Measurements from ENCODE around the gene MYL2. TPM values are rescaled to one million over a fixed set of nuclear protein-coding genes. Genes with fewer than 3 reads are reported as not detected.

The MYL2 gene
- total and polyA plus RNA-seq, 4 donors, result 0.22 TPM; not detected in 3

- no peak for DNase-seq (ENCODE audit: low spot score)
- H3K9me3 ChIP-seq (ENCODE audit: control insufficient read depth in 4 of 4, low read length in 3 of 4), result no peaks in the 10 kb centered on the region
- H3K27me3 ChIP-seq (ENCODE audit: control insufficient read depth in 4 of 4, insufficient read depth in 4 of 4, low read length in 3 of 4), result no peaks in the 10 kb centered on the region
- no peak overlapping the region for H3K27ac ChIP-seq (ENCODE audit: low read depth in 1 of 2, low read length in 2 of 2)
- TF ChIP-seq MAX (IDR thresholded peaks at IDR 0.05) (no peak), HNF4G (IDR thresholded peaks at IDR 0.05) (no peak), JUND (IDR thresholded peaks at IDR 0.05) (no peak), FOXA2 (IDR thresholded peaks at IDR 0.05) (no peak), EGR1 (IDR thresholded peaks at IDR 0.05; ENCODE audit: low read depth in 2 of 2) (no peak), NR2F2 (IDR thresholded peaks at IDR 0.05) (no peak), FOXA1 (IDR thresholded peaks at IDR 0.05) (no peak)
- TF ChIP-seq, protein P1, sequence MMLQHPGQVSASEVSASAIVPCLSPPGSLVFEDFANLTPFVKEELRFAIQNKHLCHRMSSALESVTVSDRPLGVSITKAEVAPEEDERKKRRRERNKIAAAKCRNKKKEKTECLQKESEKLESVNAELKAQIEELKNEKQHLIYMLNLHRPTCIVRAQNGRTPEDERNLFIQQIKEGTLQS (IDR thresholded peaks at IDR 0.05), result no peak
- no peaks in the 10 kb centered on the region for H3K4me1 ChIP-seq (ENCODE audit: control insufficient read depth in 4 of 4, insufficient read depth in 4 of 4, low read length in 3 of 4)
- H3K9ac ChIP-seq (ENCODE audit: low read depth in 1 of 2, low read length in 2 of 2), result no peak overlapping the region
- no peaks in the 10 kb centered on the region for H3K36me3 ChIP-seq (ENCODE audit: control insufficient read depth in 4 of 4, insufficient read depth in 3 of 4, low read depth in 1 of 4, low read length in 3 of 4)
- H3K4me3 ChIP-seq (ENCODE audit: low read depth in 1 of 3, low read length in 3 of 3), result no peak overlapping the region
- 76% methylated on average over 5 of the region's 5 CpGs for WGBS
Measured at GRCh38 chr12:110917467-110917866, 2.9 kb downstream of the MYL2 start.

- DNase-seq (ENCODE audit: low spot score), result no peak
- WGBS, result 81% methylated on average over 3 of the region's 3 CpGs
- no peaks in the 10 kb centered on the region for H3K36me3 ChIP-seq (ENCODE audit: control insufficient read depth in 4 of 4, insufficient read depth in 3 of 4, low read depth in 1 of 4, low read length in 3 of 4)
- no peaks in the 10 kb centered on the region for H3K9me3 ChIP-seq (ENCODE audit: control insufficient read depth in 4 of 4, low read length in 3 of 4)
- no peaks in the 10 kb centered on the region for H3K4me1 ChIP-seq (ENCODE audit: control insufficient read depth in 4 of 4, insufficient read depth in 4 of 4, low read length in 3 of 4)
- TF ChIP-seq EGR1 (IDR thresholded peaks at IDR 0.05; ENCODE audit: low read depth in 2 of 2) (no peak), TAF1 (conservative IDR thresholded peaks at IDR 0.05) (no peak), HNF4G (IDR thresholded peaks at IDR 0.05) (no peak), GABPA (IDR thresholded peaks at IDR 0.05 in 1 of 2, conservative IDR thresholded peaks at IDR 0.05 in 1 of 2) (no peak), MAX (IDR thresholded peaks at IDR 0.05) (no peak)
- no peak overlapping the region for H3K4me3 ChIP-seq (ENCODE audit: low read depth in 1 of 3, low read length in 3 of 3)
- H3K27me3 ChIP-seq (ENCODE audit: control insufficient read depth in 4 of 4, insufficient read depth in 4 of 4, low read length in 3 of 4), result no peaks in the 10 kb centered on the region
- H3K9ac ChIP-seq (ENCODE audit: low read depth in 1 of 2, low read length in 2 of 2), result no peak overlapping the region
- no peak overlapping the region for H3K27ac ChIP-seq (ENCODE audit: low read depth in 1 of 2, low read length in 2 of 2)
Measured at GRCh38 chr12:110916295-110916875, 4.0 kb downstream of the MYL2 start.

DNA sequence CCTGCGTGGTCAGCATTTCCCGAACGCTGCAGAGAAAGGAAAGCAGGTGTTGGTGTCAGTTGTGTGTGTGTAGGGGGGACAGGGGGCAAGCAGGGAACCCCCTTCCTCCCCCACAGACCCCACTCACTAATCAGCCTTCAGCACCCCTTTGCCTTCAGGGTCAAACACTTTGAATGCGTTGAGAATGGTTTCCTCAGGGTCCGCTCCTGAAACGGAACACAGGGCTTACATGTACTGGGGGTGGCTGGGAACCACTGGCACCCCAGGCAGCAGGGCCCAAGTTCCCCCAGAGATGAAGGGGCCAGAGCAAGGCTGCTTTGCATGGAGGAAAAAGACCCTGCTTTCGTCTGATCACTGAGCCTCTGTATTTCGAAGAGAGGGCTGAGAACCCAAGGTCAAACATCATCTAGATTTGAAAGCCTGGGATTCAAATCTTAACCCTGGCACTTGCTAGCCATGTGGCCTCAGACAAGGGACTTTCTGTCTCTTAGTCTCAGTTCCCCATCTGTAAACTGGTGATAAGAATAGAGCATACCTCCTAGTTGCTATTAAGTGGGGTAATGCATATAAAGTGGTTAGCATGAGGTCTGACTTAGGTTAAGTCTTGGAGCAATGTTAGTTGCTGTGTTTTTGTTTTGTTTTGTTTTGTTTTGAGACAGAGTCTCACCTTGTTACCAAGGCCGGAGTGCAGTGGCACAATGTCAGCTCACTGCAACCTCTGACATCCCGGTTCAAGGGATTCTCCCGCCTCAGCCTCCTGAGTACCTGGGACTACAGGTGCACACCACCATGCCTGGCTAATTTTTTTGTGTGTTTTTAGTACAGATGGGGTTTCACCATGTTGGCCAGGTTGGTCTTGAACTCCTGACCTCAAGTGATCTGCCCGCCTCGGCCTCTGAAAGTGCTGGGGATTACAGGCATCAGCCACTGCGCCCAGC is 7.0 kb downstream of the MYL2 start:
- no peaks in the 10 kb centered on the region for H3K4me1 ChIP-seq (ENCODE audit: control insufficient read depth in 4 of 4, insufficient read depth in 4 of 4, low read length in 3 of 4)
- H3K4me3 ChIP-seq (ENCODE audit: low read depth in 1 of 3, low read length in 3 of 3), result no peak overlapping the region
- no peak for DNase-seq (ENCODE audit: low spot score)
- no peak overlapping the region for H3K27ac ChIP-seq (ENCODE audit: low read depth in 1 of 2, low read length in 2 of 2)
- peaks cover 0 to 3% (median 0%) of the 10 kb centered on the region in 4 donors for H3K9me3 ChIP-seq (ENCODE audit: control insufficient read depth in 4 of 4, low read length in 3 of 4)
- H3K36me3 ChIP-seq (ENCODE audit: control insufficient read depth in 4 of 4, insufficient read depth in 3 of 4, low read depth in 1 of 4, low read length in 3 of 4), result no peaks in the 10 kb centered on the region
- no peak overlapping the region for H3K9ac ChIP-seq (ENCODE audit: low read depth in 1 of 2, low read length in 2 of 2)
- no peak for TF ChIP-seq RXRA (IDR thresholded peaks at IDR 0.05)
- H3K27me3 ChIP-seq (ENCODE audit: control insufficient read depth in 4 of 4, insufficient read depth in 4 of 4, low read length in 3 of 4), result no peaks in the 10 kb centered on the region
- WGBS, result 86% methylated on average over 14 of the region's 14 CpGs

DNA sequence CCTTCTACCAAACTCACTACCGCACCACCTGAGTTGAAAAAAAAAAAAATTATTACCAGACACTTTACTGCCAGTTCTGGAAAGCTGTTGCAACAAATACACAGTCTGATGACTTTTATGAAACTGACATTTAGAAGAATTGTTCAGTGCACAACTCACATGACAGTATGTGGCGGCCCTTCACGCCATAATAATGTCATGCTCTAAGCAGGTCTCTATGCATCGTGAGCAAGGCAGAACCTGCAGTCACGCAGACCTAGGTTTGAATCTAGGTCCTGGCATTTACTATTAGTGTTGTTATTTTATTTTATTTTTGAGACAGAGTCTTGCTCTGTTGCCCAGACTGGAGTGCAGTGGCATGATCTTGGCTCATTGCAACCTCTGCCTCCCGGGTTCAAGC is 8.1 kb downstream of the MYL2 start:
- Histone ChIP-seq H3K27me3 (ENCODE audit: control insufficient read depth in 4 of 4, insufficient read depth in 4 of 4, low read length in 3 of 4) (no peaks in the 10 kb centered on the region), H3K9ac (ENCODE audit: low read depth in 1 of 2, low read length in 2 of 2) (no peak overlapping the region), H3K27ac (ENCODE audit: low read depth in 1 of 2, low read length in 2 of 2) (no peak overlapping the region), H3K36me3 (ENCODE audit: control insufficient read depth in 4 of 4, insufficient read depth in 3 of 4, low read depth in 1 of 4, low read length in 3 of 4) (no peaks in the 10 kb centered on the region), H3K4me3 (ENCODE audit: low read depth in 1 of 3, low read length in 3 of 3) (no peak overlapping the region), H3K9me3 (ENCODE audit: control insufficient read depth in 4 of 4, low read length in 3 of 4) (peaks cover 0 to 3% (median 0%) of the 10 kb centered on the region in 4 donors), H3K4me1 (ENCODE audit: control insufficient read depth in 4 of 4, insufficient read depth in 4 of 4, low read length in 3 of 4) (no peaks in the 10 kb centered on the region)
- WGBS, result 87% methylated on average over 6 of the region's 6 CpGs
- no peak for DNase-seq (ENCODE audit: low spot score)
- no peak for TF ChIP-seq HNF4A (conservative IDR thresholded peaks at IDR 0.05)
- no peak for TF ChIP-seq RXRA (IDR thresholded peaks at IDR 0.05)
- no peak for TF ChIP-seq EGR1 (IDR thresholded peaks at IDR 0.05; ENCODE audit: low read depth in 2 of 2)
- no peak for TF ChIP-seq SP1 (IDR thresholded peaks at IDR 0.05)
- TF ChIP-seq, protein P2, sequence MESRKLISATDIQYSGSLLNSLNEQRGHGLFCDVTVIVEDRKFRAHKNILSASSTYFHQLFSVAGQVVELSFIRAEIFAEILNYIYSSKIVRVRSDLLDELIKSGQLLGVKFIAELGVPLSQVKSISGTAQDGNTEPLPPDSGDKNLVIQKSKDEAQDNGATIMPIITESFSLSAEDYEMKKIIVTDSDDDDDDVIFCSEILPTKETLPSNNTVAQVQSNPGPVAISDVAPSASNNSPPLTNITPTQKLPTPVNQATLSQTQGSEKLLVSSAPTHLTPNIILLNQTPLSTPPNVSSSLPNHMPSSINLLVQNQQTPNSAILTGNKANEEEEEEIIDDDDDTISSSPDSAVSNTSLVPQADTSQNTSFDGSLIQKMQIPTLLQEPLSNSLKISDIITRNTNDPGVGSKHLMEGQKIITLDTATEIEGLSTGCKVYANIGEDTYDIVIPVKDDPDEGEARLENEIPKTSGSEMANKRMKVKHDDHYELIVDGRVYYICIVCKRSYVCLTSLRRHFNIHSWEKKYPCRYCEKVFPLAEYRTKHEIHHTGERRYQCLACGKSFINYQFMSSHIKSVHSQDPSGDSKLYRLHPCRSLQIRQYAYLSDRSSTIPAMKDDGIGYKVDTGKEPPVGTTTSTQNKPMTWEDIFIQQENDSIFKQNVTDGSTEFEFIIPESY (IDR thresholded peaks at IDR 0.05), result no peak
- no peak for TF ChIP-seq YY1 (IDR thresholded peaks at IDR 0.05)
- TF ChIP-seq, protein P3, sequence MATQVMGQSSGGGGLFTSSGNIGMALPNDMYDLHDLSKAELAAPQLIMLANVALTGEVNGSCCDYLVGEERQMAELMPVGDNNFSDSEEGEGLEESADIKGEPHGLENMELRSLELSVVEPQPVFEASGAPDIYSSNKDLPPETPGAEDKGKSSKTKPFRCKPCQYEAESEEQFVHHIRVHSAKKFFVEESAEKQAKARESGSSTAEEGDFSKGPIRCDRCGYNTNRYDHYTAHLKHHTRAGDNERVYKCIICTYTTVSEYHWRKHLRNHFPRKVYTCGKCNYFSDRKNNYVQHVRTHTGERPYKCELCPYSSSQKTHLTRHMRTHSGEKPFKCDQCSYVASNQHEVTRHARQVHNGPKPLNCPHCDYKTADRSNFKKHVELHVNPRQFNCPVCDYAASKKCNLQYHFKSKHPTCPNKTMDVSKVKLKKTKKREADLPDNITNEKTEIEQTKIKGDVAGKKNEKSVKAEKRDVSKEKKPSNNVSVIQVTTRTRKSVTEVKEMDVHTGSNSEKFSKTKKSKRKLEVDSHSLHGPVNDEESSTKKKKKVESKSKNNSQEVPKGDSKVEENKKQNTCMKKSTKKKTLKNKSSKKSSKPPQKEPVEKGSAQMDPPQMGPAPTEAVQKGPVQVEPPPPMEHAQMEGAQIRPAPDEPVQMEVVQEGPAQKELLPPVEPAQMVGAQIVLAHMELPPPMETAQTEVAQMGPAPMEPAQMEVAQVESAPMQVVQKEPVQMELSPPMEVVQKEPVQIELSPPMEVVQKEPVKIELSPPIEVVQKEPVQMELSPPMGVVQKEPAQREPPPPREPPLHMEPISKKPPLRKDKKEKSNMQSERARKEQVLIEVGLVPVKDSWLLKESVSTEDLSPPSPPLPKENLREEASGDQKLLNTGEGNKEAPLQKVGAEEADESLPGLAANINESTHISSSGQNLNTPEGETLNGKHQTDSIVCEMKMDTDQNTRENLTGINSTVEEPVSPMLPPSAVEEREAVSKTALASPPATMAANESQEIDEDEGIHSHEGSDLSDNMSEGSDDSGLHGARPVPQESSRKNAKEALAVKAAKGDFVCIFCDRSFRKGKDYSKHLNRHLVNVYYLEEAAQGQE (IDR thresholded peaks at IDR 0.05), result no peak
- no peak for TF ChIP-seq RAD21 (IDR thresholded peaks at IDR 0.05)
- TF ChIP-seq FOXA1 (IDR thresholded peaks at IDR 0.05), result no peak
